IMR-90 (cell line): ENCODE measurements around the gene SLC26A1. TPM values are rescaled to one million over a fixed set of nuclear protein-coding genes. Genes with fewer than 3 reads are reported as not detected.

Experiments used
- ATAC-seq: fragments of 200-7000 bp; cut with Tn5 transposase; 2 replicates; pipeline ENCODE4 v1.9.1; 2020; ENCODE audit warnings: low read depth, mild to moderate bottlenecking, moderate library complexity
- BruUV-seq: library from RNA; stranded (reverse); fragments of 400-500 nt; replicated peaks from 2 replicates; lab custom pipeline; 2021; lab: Mats Ljungman, UMichigan
- CTCF ChIA-PET: fragments of 300-600 bp; formaldehyde crosslinking; extraction: SDS; loops from one replicate; lab custom pipeline; 2021; ENCODE audit warnings: antibody characterized with exemption; lab: Yijun Ruan, JAX
- POLR2A ChIA-PET: fragments of 300-600 bp; sonication (Branson Sonifier 250); formaldehyde crosslinking; loops from one replicate; lab custom pipeline; 2022; ENCODE audit warnings: antibody characterized with exemption; ENCODE audit not compliant: unreplicated experiment; lab: Charles Lee
- DNase-seq: peaks from one replicate; pipeline ENCODE4 v3.0.0; 2013
- H2AFZ ChIP-seq: replicated peaks from 2 replicates; pipeline ENCODE3; 2013; ENCODE audit warnings: low read length, mild to moderate bottlenecking; ENCODE audit not compliant: poor library complexity
- H2AK5ac ChIP-seq: 2 replicates; pipeline ENCODE4 v1.6.1; 2013; ENCODE audit warnings: low read depth, low read length, inconsistent platforms
- H2AK9ac ChIP-seq: replicated peaks from 2 replicates; pipeline ENCODE3; 2013; ENCODE audit warnings: mild to moderate bottlenecking, low read depth, low read length, moderate library complexity; ENCODE audit not compliant: poor library complexity
- H2BK120ac ChIP-seq: 2 replicates; pipeline ENCODE4 v1.6.1; 2013; ENCODE audit warnings: low read depth, low read length, inconsistent platforms
- H2BK15ac ChIP-seq: 3 replicates; pipeline ENCODE4 v1.6.1; 2013; ENCODE audit warnings: low read depth, low read length, inconsistent platforms
- H2BK20ac ChIP-seq: 2 replicates; pipeline ENCODE4 v1.6.1; 2013; ENCODE audit warnings: low read depth, mild to moderate bottlenecking, inconsistent platforms, low read length, moderate library complexity
- H2BK5ac ChIP-seq: 2 replicates; pipeline ENCODE4 v1.6.1; 2013; ENCODE audit warnings: mild to moderate bottlenecking, low read depth, low read length, inconsistent platforms; ENCODE audit not compliant: poor library complexity, severe bottlenecking
- H3K14ac ChIP-seq: replicated peaks from 2 replicates; pipeline ENCODE4 v1.6.1; 2013; ENCODE audit warnings: low read depth, low read length, inconsistent platforms
- H3K18ac ChIP-seq: 2 replicates; pipeline ENCODE4 v1.6.1; 2013; ENCODE audit warnings: low read depth, low read length, control low read depth
- H3K23ac ChIP-seq: 2 replicates; pipeline ENCODE4 v1.6.1; 2013; ENCODE audit warnings: low read depth, low read length, inconsistent platforms
- H3K27ac ChIP-seq: 2 replicates; pipeline ENCODE4 v1.5.1; 2013; ENCODE audit warnings: mild to moderate bottlenecking, control low read depth, low read length; ENCODE audit not compliant: insufficient read depth
- H3K27me3 ChIP-seq: 2 replicates; pipeline ENCODE4 v1.6.1; 2013; ENCODE audit warnings: low read length; ENCODE audit not compliant: control insufficient read depth, insufficient read depth
- H3K36me3 ChIP-seq: 2 replicates; pipeline ENCODE4 v1.6.1; 2013; ENCODE audit warnings: low read length, mixed read lengths; ENCODE audit not compliant: control insufficient read depth, insufficient read depth
- H3K4ac ChIP-seq: 2 replicates; pipeline ENCODE4 v1.6.1; 2013; ENCODE audit warnings: low read depth, low read length, inconsistent platforms
- H3K4me1 ChIP-seq: 2 replicates; pipeline ENCODE4 v1.6.1; 2013; ENCODE audit warnings: low read length, mixed read lengths; ENCODE audit not compliant: control insufficient read depth, insufficient read depth
- H3K4me2 ChIP-seq: 2 replicates; pipeline ENCODE4 v1.6.1; 2013; ENCODE audit warnings: low read depth, mild to moderate bottlenecking, control low read depth, low read length, moderate library complexity
- H3K4me3 ChIP-seq: 2 replicates; pipeline ENCODE4 v1.5.1; 2013; ENCODE audit warnings: low read depth, mild to moderate bottlenecking, control low read depth, low read length, moderate library complexity; ENCODE audit not compliant: insufficient read depth
- H3K56ac ChIP-seq: 2 replicates; pipeline ENCODE4 v1.6.1; 2013; ENCODE audit warnings: low read length, inconsistent platforms; ENCODE audit not compliant: insufficient read depth; ENCODE audit errors: extremely low read depth
- H3K79me1 ChIP-seq, 2 experiments: 2 replicates each; pipeline ENCODE4 v1.6.1; 2013; ENCODE audit warnings: low read length in 2 of 2, inconsistent platforms in 1 of 2, low read depth in 1 of 2
- H3K9ac ChIP-seq: 2 replicates; pipeline ENCODE4 v1.6.1; 2013; ENCODE audit warnings: low read depth, low read length, control low read depth
- H3K9me1 ChIP-seq: 2 replicates; pipeline ENCODE4 v1.6.1; 2013; ENCODE audit warnings: low read length, inconsistent platforms; ENCODE audit not compliant: insufficient read depth
- H3K9me3 ChIP-seq: 2 replicates; pipeline ENCODE4 v1.6.1; 2013; ENCODE audit warnings: low read length; ENCODE audit not compliant: control insufficient read depth, insufficient read depth
- H4K20me1 ChIP-seq: 2 replicates; pipeline ENCODE4 v1.6.1; 2013; ENCODE audit warnings: low read length, inconsistent platforms; ENCODE audit not compliant: insufficient read depth
- H4K5ac ChIP-seq: 2 replicates; pipeline ENCODE4 v1.6.1; 2013; ENCODE audit warnings: mild to moderate bottlenecking, low read depth, low read length, control low read depth
- H4K8ac ChIP-seq, 2 experiments: 2 replicates each; pipeline ENCODE4 v1.6.1; 2013; ENCODE audit warnings: low read depth in 2 of 2, low read length in 2 of 2, control low read depth in 1 of 2, inconsistent platforms in 1 of 2
- H4K91ac ChIP-seq: 2 replicates; pipeline ENCODE4 v1.6.1; 2013; ENCODE audit warnings: low read depth, low read length, inconsistent platforms; ENCODE audit not compliant: insufficient read depth
- BHLHE40 ChIP-seq: fragments of 150-350 bp; IDR thresholded peaks from 2 replicates; pipeline ENCODE4 v1.6.1; 2016; ENCODE audit warnings: mild to moderate bottlenecking, low read depth, low read length
- CEBPB ChIP-seq: IDR thresholded peaks from 2 replicates; pipeline ENCODE4 v1.6.1; 2012; ENCODE audit warnings: low read depth, low read length, improper control_type of control experiment
- FOS ChIP-seq: fragments of 150-350 bp; IDR thresholded peaks from 2 replicates; pipeline ENCODE4 v1.6.1; 2016; ENCODE audit warnings: low read depth, low read length
- MAFK ChIP-seq: IDR thresholded peaks from 2 replicates; pipeline ENCODE4 v1.6.1; 2012; ENCODE audit warnings: low read depth, low read length, improper control_type of control experiment
- MAZ ChIP-seq: IDR thresholded peaks from 2 replicates; pipeline ENCODE4 v1.6.1; 2012; ENCODE audit warnings: low read depth, mild to moderate bottlenecking, low read length, improper control_type of control experiment, moderate library complexity, borderline replicate concordance
- MXI1 ChIP-seq: IDR thresholded peaks from 2 replicates; pipeline ENCODE4 v1.6.1; 2012; ENCODE audit warnings: low read depth, mild to moderate bottlenecking, low read length, moderate library complexity, borderline replicate concordance
- NFE2L2 ChIP-seq: fragments of 150-350 bp; IDR thresholded peaks from 2 replicates; pipeline ENCODE4 v1.6.1; 2016; ENCODE audit warnings: low read depth, mild to moderate bottlenecking, low read length
- POLR2A ChIP-seq: IDR thresholded peaks from 2 replicates; pipeline ENCODE4 v1.6.1; 2012; ENCODE audit warnings: mild to moderate bottlenecking, low read depth, low read length
- RAD21 ChIP-seq: IDR thresholded peaks from 2 replicates; pipeline ENCODE4 v1.6.1; 2012; ENCODE audit warnings: low read length, improper control_type of control experiment
- RCOR1 ChIP-seq: IDR thresholded peaks from 2 replicates; pipeline ENCODE4 v1.6.1; 2012; ENCODE audit warnings: mild to moderate bottlenecking, low read length, improper control_type of control experiment; ENCODE audit not compliant: insufficient replicate concordance
- SMC3 ChIP-seq: fragments of 150-350 bp; IDR thresholded peaks from 2 replicates; pipeline ENCODE4 v1.6.1; 2016; ENCODE audit warnings: low read depth, mild to moderate bottlenecking, antibody characterized with exemption, low read length, moderate library complexity
- WGBS, 2 experiments: methylation state at CpG; one replicate each; pipeline versions ENCODE4 v1.1.5 to v1.1.7; 2013; ENCODE audit warnings: missing lambda C conversion rate in 2 of 2; ENCODE audit not compliant: insufficient read length in 1 of 2; ENCODE audit errors: extremely low coverage in 2 of 2; 5-methylcytosine and 5-hydroxymethylcytosine counted together
- dilution Hi-C: fragments of 300-500 bp; cut with HindIII; formaldehyde crosslinking; loops from one replicate; pipeline ENCODE4 v1.14.3; 2018; ENCODE audit warnings: low sequenced_read_pairs; ENCODE audit not compliant: unreplicated experiment
- in situ Hi-C: fragments of 300-500 bp; cut with MboI; formaldehyde crosslinking; loops from 3 replicates; pipeline ENCODE4 v1.14.3; 2019; ENCODE audit warnings: low sequenced_read_pairs, inconsistent platforms, mixed read lengths
- intact Hi-C: fragments of 100-400 bp; cut with micrococcal nuclease; formaldehyde crosslinking; loops from 2 replicates; pipeline ENCODE4 v1.10.0; 2022
- polyA plus RNA-seq, 3 experiments: library from polyadenylated mRNA; depleted of rRNA; stranded (reverse); fragments of >200 nt; gene quantifications; 2 replicates each; pipeline ENCODE4 v1.2.3, GENCODE V29; 2012; ENCODE audit warnings: low replicate concordance in 1 of 3
- total RNA-seq: library from RNA; depleted of rRNA; stranded (reverse); fragments of >200 nt; gene quantifications from 2 replicates; pipeline ENCODE4 v1.2.3, GENCODE V29; 2012
- TF ChIP-seq, protein P1 (sequence below): fragments of 150-350 bp; IDR thresholded peaks from 2 replicates; pipeline ENCODE4 v1.6.1; 2017; ENCODE audit warnings: mild to moderate bottlenecking, antibody characterized with exemption, low read length, low read depth

The SLC26A1 gene
- total and polyA plus RNA-seq, 2 of the 4 experiments (the other 2 are of a cell fraction) = 0.09 TPM; not detected in 1

DNA sequence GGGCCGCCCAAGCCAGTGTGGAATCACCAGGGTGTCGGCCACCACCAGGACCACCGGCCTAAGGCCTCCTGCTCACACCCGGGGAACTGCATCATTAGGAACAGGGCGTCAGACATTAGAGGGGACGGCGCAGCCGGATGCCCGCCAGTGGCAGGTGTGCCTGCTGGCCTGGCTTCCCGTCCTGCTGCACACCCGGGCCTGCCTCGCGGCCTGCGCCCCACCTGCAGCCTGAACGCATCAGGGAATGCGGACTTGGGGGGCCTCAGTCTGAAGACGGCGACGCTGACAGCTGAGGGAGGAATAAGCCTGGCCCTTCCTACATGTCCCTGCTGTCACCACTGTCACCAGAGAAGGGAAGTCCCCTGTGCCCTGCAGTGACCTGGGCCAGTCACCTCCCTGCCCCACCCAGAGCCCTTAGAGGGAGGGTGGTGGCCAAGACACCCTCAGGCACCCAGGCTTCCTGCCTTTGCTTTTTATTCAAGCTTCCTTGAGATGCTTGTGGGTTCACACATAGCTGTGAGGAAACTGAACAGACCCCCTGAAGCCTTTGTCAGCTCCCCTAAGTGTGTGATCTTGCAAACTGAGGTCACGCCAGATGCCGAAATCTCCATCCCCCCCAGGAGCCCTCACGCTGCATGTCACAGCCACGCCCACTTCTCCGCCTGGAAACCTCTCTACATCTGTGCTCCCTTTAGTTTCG is 23.0 kb downstream of the SLC26A1 start:
- H3K56ac ChIP-seq = no peak overlapping the region
- H3K9ac ChIP-seq = no peak overlapping the region
- no peak overlapping the region for H2AFZ ChIP-seq
- H4K20me1 ChIP-seq = peaks cover 32% of the 10 kb centered on the region
- no peak overlapping the region for H3K27ac ChIP-seq
- no peaks in the 10 kb centered on the region; the same call in 1 of the 2 replicates for H3K9me1 ChIP-seq
- no peak overlapping the region for H2AK9ac ChIP-seq
- DNase-seq = no peak
- no peak overlapping the region for H4K8ac ChIP-seq
- no peak overlapping the region for H3K4ac ChIP-seq
- peaks cover 17% of the 10 kb centered on the region; the same call in 1 of the 2 replicates for H3K36me3 ChIP-seq
- no TSS peak for BruUV-seq
- H3K9me3 ChIP-seq = no peaks in the 10 kb centered on the region
- no peak overlapping the region for H3K18ac ChIP-seq
- CTCF ChIA-PET = no interaction called here
- no peak overlapping the region for H4K91ac ChIP-seq
- H3K23ac ChIP-seq = no peak overlapping the region
- no peak overlapping the region for H3K14ac ChIP-seq
- TF ChIP-seq RCOR1 (no peak), BHLHE40 (no peak), POLR2A (no peak), RAD21 (no peak), MAZ (no peak), FOS (no peak), SMC3 (no peak), CEBPB (no peak), MAFK (no peak), MXI1 (no peak), NFE2L2 (no peak)
- TF ChIP-seq, protein P1, sequence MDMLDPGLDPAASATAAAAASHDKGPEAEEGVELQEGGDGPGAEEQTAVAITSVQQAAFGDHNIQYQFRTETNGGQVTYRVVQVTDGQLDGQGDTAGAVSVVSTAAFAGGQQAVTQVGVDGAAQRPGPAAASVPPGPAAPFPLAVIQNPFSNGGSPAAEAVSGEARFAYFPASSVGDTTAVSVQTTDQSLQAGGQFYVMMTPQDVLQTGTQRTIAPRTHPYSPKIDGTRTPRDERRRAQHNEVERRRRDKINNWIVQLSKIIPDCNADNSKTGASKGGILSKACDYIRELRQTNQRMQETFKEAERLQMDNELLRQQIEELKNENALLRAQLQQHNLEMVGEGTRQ = no peak
- H3K4me1 ChIP-seq = peaks cover 4% of the 10 kb centered on the region; the same call in 1 of the 2 replicates
- WGBS, 2 experiments = 83% methylated on average over 18 of the region's 25 CpGs; no CpG with 5 or more reads in 1 of the 2 experiments
- H3K27me3 ChIP-seq = no peaks in the 10 kb centered on the region
- POLR2A ChIA-PET = no interaction called here
- intact Hi-C loops (no loop called here), dilution Hi-C loops (no loop called here), in situ Hi-C loops (no loop called here)
- no peak overlapping the region for H3K4me2 ChIP-seq
- H3K4me3 ChIP-seq = no peak overlapping the region
- no peak overlapping the region for H2BK120ac ChIP-seq
- no peak overlapping the region for H4K5ac ChIP-seq
- no peak overlapping the region for H2BK5ac ChIP-seq
- no peak for ATAC-seq
- peaks cover 13 to 24% of the 10 kb centered on the region in 2 experiments; a peak in 3 of 4 replicates for H3K79me1 ChIP-seq
- H2BK15ac ChIP-seq = no peak overlapping the region
- H2AK5ac ChIP-seq = no peak overlapping the region
- H2BK20ac ChIP-seq = no peak overlapping the region
